OCI-LY3 (cell line): ENCODE data around the gene EMID1.

Experiments used
- CTCF ChIP-seq: fragments of 200-600, 300-600 bp; sonication (generic); IDR thresholded peaks from 2 replicates; pipeline ENCODE4 v1.5.1; 2014; ENCODE audit warnings: antibody characterized with exemption, low read length, low read depth
- EZH2phosphoT487 ChIP-seq: fragments of 200-600 bp; shearing (Covaris generic); IDR thresholded peaks from 2 replicates; pipeline ENCODE4 v1.6.1; 2018; ENCODE audit warnings: antibody characterized with exemption, mixed run types, low read depth

GRCh38 chr22:29226351-29226981 lies 20.8 kb downstream of the EMID1 start:
- TF ChIP-seq CTCF (no peak), EZH2phosphoT487 (no peak)
